Smooth muscle cell (in vitro differentiated cells): ENCODE measurements around the gene HPSE2. TPM values are rescaled to one million over a fixed set of nuclear protein-coding genes. Genes with fewer than 3 reads are reported as not detected.

ENCODE experiments used
- DNase-seq: peaks from one replicate; lab custom pipeline; 2025; ENCODE audit not compliant: unreplicated experiment; lab: John Stamatoyannopoulos, UW
- H2AFZ ChIP-seq: fragments of 200-600 bp; sonication (generic); 2 replicates; pipeline ENCODE4 v1.6.0; 2016; ENCODE audit warnings: antibody characterized with exemption, low read depth, mild to moderate bottlenecking
- H3F3A ChIP-seq: fragments of 200-600 bp; sonication (generic); 2 replicates; pipeline ENCODE4 v1.6.0; 2017; ENCODE audit warnings: antibody characterized with exemption, low read depth
- H3K27ac ChIP-seq: fragments of 200-600 bp; sonication (generic); 2 replicates; pipeline ENCODE4 v1.5.1; 2016; ENCODE audit warnings: low read depth, mild to moderate bottlenecking
- H3K27me3 ChIP-seq: fragments of 200-600 bp; sonication (generic); 2 replicates; pipeline ENCODE4 v1.6.1; 2016; ENCODE audit warnings: low read depth, mild to moderate bottlenecking
- H3K36me3 ChIP-seq: fragments of 200-600 bp; sonication (generic); 2 replicates; pipeline ENCODE4 v1.5.1; 2016; ENCODE audit warnings: low read depth
- H3K4me1 ChIP-seq: fragments of 200-600 bp; sonication (generic); 2 replicates; pipeline ENCODE4 v1.5.1; 2016; ENCODE audit warnings: low read depth
- H3K4me2 ChIP-seq: fragments of 200-600 bp; sonication (generic); 2 replicates; pipeline ENCODE4 v1.6.0; 2016; ENCODE audit warnings: mild to moderate bottlenecking
- H3K4me3 ChIP-seq: fragments of 200-600 bp; sonication (generic); 2 replicates; pipeline ENCODE4 v1.5.1; 2016; ENCODE audit warnings: mild to moderate bottlenecking
- H3K79me2 ChIP-seq: fragments of 200-600 bp; sonication (generic); 2 replicates; pipeline ENCODE4 v1.6.0; 2016; ENCODE audit warnings: low read depth, mild to moderate bottlenecking
- H3K9ac ChIP-seq: fragments of 200-600 bp; sonication (generic); 2 replicates; pipeline ENCODE4 v1.6.0; 2016; ENCODE audit warnings: low read depth
- H3K9me3 ChIP-seq: fragments of 200-600 bp; sonication (generic); replicated peaks from 2 replicates; pipeline ENCODE4 v1.5.1; 2016; ENCODE audit warnings: low read depth
- H4K20me1 ChIP-seq: fragments of 200-600 bp; sonication (generic); 2 replicates; pipeline ENCODE4 v1.6.0; 2016; ENCODE audit warnings: low read depth
- WGBS: methylation state at CpG from one replicate; pipeline ENCODE4 v1.1.7; 2016; ENCODE audit warnings: low lambda C conversion rate; 5-methylcytosine and 5-hydroxymethylcytosine counted together
- polyA plus RNA-seq: library from polyadenylated mRNA; unstranded; fragments of >200 nt; fragmentation: Nextera tagmentation; extraction: Ambion mirVana; gene quantifications from 2 replicates; pipeline ENCODE4 v1.2.1, GENCODE V29; 2016
- total RNA-seq: library from RNA; depleted of rRNA; stranded (reverse); fragments of >200 nt; gene quantifications from 2 replicates; pipeline ENCODE4 v1.2.3, GENCODE V29; 2014
- TF ChIP-seq, protein P1 (sequence below): fragments of 200-600 bp; sonication (generic); IDR thresholded peaks from 2 replicates; pipeline ENCODE4 v1.5.1; 2017; ENCODE audit warnings: borderline replicate concordance, mild to moderate bottlenecking, antibody characterized with exemption; ENCODE audit not compliant: insufficient read depth, poor library complexity, severe bottlenecking

The HPSE2 gene
- total and polyA plus RNA-seq, 2 experiments from 2014 or later = 0.13 TPM; not detected in 1

DNA sequence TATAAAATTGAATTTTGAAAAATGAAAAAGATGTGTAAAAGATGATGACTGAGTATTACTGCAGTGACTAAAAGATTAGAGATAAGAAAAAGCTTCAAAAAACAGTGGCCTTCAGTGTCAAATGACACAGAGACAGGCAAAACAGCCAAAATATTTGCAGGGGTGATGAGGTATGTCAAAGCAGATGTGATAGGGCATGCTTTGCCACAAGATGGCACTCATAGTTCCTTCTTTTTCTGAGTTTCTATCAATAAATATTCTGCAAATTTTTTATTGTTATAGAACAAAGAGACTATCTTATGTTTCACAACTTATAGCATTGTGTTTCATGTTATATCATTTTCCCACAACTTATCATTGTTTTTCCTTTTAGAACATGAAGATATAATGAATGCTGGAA lies 444.8 kb downstream of the HPSE2 start:
- H3K9me3 ChIP-seq = no peaks in the 10 kb centered on the region
- no peak overlapping the region for H2AFZ ChIP-seq
- H4K20me1 ChIP-seq = no peaks in the 10 kb centered on the region
- no peaks in the 10 kb centered on the region for H3K27me3 ChIP-seq
- no peaks in the 10 kb centered on the region for H3F3A ChIP-seq
- no peak overlapping the region for H3K4me3 ChIP-seq
- H3K79me2 ChIP-seq = no peaks in the 10 kb centered on the region
- no peak overlapping the region for H3K9ac ChIP-seq
- TF ChIP-seq, protein P1, sequence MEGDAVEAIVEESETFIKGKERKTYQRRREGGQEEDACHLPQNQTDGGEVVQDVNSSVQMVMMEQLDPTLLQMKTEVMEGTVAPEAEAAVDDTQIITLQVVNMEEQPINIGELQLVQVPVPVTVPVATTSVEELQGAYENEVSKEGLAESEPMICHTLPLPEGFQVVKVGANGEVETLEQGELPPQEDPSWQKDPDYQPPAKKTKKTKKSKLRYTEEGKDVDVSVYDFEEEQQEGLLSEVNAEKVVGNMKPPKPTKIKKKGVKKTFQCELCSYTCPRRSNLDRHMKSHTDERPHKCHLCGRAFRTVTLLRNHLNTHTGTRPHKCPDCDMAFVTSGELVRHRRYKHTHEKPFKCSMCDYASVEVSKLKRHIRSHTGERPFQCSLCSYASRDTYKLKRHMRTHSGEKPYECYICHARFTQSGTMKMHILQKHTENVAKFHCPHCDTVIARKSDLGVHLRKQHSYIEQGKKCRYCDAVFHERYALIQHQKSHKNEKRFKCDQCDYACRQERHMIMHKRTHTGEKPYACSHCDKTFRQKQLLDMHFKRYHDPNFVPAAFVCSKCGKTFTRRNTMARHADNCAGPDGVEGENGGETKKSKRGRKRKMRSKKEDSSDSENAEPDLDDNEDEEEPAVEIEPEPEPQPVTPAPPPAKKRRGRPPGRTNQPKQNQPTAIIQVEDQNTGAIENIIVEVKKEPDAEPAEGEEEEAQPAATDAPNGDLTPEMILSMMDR = peak; percentile 63
- no peaks in the 10 kb centered on the region for H3K36me3 ChIP-seq
- H3K4me1 ChIP-seq = no peaks in the 10 kb centered on the region
- H3K27ac ChIP-seq = no peak overlapping the region
- H3K4me2 ChIP-seq = no peak overlapping the region
- DNase-seq = no peak

DNA sequence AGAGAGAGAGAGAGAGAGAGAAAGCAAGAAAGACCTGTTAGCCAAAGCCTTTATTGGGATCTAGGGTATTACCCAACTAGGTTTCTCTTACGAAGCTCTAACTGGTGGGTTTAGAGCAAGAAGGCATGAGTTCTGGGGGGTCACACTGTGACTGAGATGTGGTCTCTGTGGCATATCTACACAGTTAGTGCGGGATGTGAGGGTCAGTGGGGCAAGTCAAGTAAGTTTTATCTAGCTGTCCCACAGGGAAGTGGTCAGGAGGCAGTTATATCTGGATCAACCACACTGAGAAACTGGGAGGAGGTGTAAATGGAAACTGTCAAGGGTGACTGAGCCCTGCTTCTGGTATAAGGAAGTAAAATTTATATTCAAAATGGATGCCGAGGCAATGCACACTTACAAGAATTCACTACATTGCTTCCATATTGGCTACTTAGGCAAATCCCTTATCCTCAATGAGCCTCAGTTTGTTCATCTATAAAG lies 457.3 kb downstream of the HPSE2 start:
- Histone ChIP-seq H3K27ac (no peak overlapping the region), H3K9ac (no peak overlapping the region), H3K4me1 (no peaks in the 10 kb centered on the region), H2AFZ (no peak overlapping the region), H4K20me1 (no peaks in the 10 kb centered on the region), H3K36me3 (no peaks in the 10 kb centered on the region), H3K4me3 (no peak overlapping the region), H3K9me3 (no peaks in the 10 kb centered on the region), H3K4me2 (no peak overlapping the region), H3K79me2 (no peaks in the 10 kb centered on the region), H3F3A (no peaks in the 10 kb centered on the region), H3K27me3 (no peaks in the 10 kb centered on the region)
- WGBS = 94% methylated on average over 3 of the region's 3 CpGs
- no peak for DNase-seq
- TF ChIP-seq, protein P1 = no peak

DNA sequence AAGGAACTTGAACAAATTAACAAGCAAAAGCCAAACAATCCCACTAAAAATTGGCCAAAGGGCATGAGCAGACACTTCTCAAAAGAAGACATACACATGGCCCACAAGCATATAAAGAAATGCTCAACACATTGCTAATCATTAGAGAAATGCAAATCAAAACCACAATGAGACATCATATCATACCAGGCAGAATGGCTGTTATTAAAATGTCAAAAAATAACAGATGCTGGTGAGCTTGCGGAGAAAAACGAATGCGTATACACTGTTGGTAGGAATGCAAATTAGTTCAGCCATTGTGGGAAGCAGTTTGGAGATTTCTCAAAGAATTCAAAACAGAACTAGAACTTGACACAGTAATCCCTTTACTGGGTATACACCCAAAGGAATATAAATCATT lies 477.2 kb downstream of the HPSE2 start:
- DNase-seq = no peak
- H3K36me3 ChIP-seq = no peaks in the 10 kb centered on the region
- no peaks in the 10 kb centered on the region for H3K4me1 ChIP-seq
- no peak overlapping the region for H3K27ac ChIP-seq
- no peaks in the 10 kb centered on the region for H3F3A ChIP-seq
- no peak overlapping the region for H3K9ac ChIP-seq
- H4K20me1 ChIP-seq = no peaks in the 10 kb centered on the region
- TF ChIP-seq, protein P1 = no peak
- no peaks in the 10 kb centered on the region for H3K27me3 ChIP-seq
- 55% methylated on average over 3 of the region's 3 CpGs for WGBS
- H3K4me3 ChIP-seq = no peak overlapping the region
- H3K79me2 ChIP-seq = no peaks in the 10 kb centered on the region
- no peak overlapping the region for H3K4me2 ChIP-seq
- H3K9me3 ChIP-seq = no peaks in the 10 kb centered on the region
- no peak overlapping the region for H2AFZ ChIP-seq

DNA sequence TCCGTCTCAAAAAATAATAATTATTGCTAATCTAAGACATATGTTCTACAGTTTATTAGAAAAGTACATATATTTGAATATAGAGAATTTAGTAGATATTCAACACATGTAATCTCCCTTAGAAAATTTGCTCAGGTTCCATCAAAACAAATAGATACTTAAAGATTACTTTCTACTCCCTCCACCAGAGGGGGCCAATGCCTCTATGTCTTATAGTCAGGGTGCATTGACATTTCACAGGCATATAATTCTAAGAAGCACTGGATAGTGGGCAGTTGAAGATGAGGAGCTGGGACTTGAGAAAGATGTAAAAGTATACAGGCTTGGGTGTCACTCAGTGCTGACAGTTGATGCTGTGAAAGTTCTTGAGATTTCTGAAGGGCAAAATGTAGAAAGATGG lies 487.4 kb downstream of the HPSE2 start:
- Histone ChIP-seq H3K9ac (no peak overlapping the region), H3K4me1 (no peaks in the 10 kb centered on the region), H3K9me3 (no peaks in the 10 kb centered on the region), H3K27ac (no peak overlapping the region), H3K4me2 (no peak overlapping the region), H3K36me3 (no peaks in the 10 kb centered on the region), H3K4me3 (no peak overlapping the region), H3K27me3 (no peaks in the 10 kb centered on the region), H3K79me2 (no peaks in the 10 kb centered on the region), H2AFZ (no peak overlapping the region), H3F3A (no peaks in the 10 kb centered on the region), H4K20me1 (no peaks in the 10 kb centered on the region)
- WGBS = 16% methylated on average over 1 of the region's 1 CpG
- no peak for DNase-seq
- TF ChIP-seq, protein P1 = peak; percentile 47
